ENCODE data around the gene AHCYL1. TPM values are rescaled to one million over a fixed set of nuclear protein-coding genes. Genes with fewer than 3 reads are reported as not detected.

Gene AHCYL1
- total RNA-seq (2014; rRNA removed; shearing (Covaris generic); ENCODE audit: low replicate concordance) = 29.5 and 34.0 TPM in 2 replicates

GRCh38 chr1:109984456-109985246 lies at the start of gene AHCYL1:
Gene AHCYL1, plus strand, starts transcription at chr1:109984765. Its CDS starts 288 bp downstream, at chr1:109985053.
- Histone ChIP-seq H3K4me2 (ENCODE audit: low read depth, low read length, poor library complexity, severe bottlenecking) (peak within 1 kb of the TSS; percentile 100), H3K27me3 (ENCODE audit: low read length) (no peaks in the 10 kb centered on the region), H3K9ac (ENCODE audit: low read length) (peak within 1 kb of the TSS; percentile 95), H3K36me3 (ENCODE audit: insufficient read depth, low read length) (peaks cover 3% of the 10 kb centered on the region; the same call in 1 of the 2 replicates), H3K4me3 (ENCODE audit: low read length) (peak within 1 kb of the TSS; percentile 99), H3K27ac (ENCODE audit: low read length) (no peak within 1 kb of the TSS; the same call in 1 of the 2 replicates), H3K9me3 (ENCODE audit: low read length) (no peaks in the 10 kb centered on the region), H3K4me1 (ENCODE audit: low read length) (peaks cover 39% of the 10 kb centered on the region), H3K79me2 (ENCODE audit: low read length) (peaks cover 47% of the 10 kb centered on the region), H3K9me2 (replicated peaks; ENCODE audit: insufficient read depth, low read length) (no peaks in the 10 kb centered on the region), H4K20me1 (ENCODE audit: insufficient read depth, low read depth, low read length) (peaks cover 21% of the 10 kb centered on the region), H2AFZ (ENCODE audit: low read length) (peak within 1 kb of the TSS; percentile 69)
- DNase-seq = peak; percentile 100

- Histone ChIP-seq H4K20me1 (ENCODE audit: insufficient read depth, low read depth, low read length) (no peaks in the 10 kb centered on the region), H3K79me2 (ENCODE audit: low read length) (no peaks in the 10 kb centered on the region), H3K4me1 (ENCODE audit: low read length) (no peaks in the 10 kb centered on the region)
Measured at GRCh38 chr1:109935451-109935900, 49.1 kb upstream of the AHCYL1 start.

GRCh38 chr1:109937738-109938137 lies 46.8 kb upstream of the AHCYL1 start:
- no peak for DNase-seq
- Histone ChIP-seq H3K9ac (ENCODE audit: low read length) (no peak overlapping the region), H3K27ac (ENCODE audit: low read length) (no peak overlapping the region), H3K9me3 (ENCODE audit: low read length) (peaks cover 3% of the 10 kb centered on the region; the same call in 1 of the 2 replicates), H3K9me2 (replicated peaks; ENCODE audit: insufficient read depth, low read length) (no peaks in the 10 kb centered on the region), H3K79me2 (ENCODE audit: low read length) (no peaks in the 10 kb centered on the region), H3K27me3 (ENCODE audit: low read length) (no peaks in the 10 kb centered on the region), H3K4me1 (ENCODE audit: low read length) (no peaks in the 10 kb centered on the region), H2AFZ (ENCODE audit: low read length) (no peak overlapping the region), H3K36me3 (ENCODE audit: insufficient read depth, low read length) (no peaks in the 10 kb centered on the region), H3K4me3 (ENCODE audit: low read length) (no peak overlapping the region), H4K20me1 (ENCODE audit: insufficient read depth, low read depth, low read length) (no peaks in the 10 kb centered on the region), H3K4me2 (ENCODE audit: low read depth, low read length, poor library complexity, severe bottlenecking) (no peak overlapping the region)

More at GRCh38 chr1:109935451-109935900, 49.1 kb upstream of the AHCYL1 start:
- Histone ChIP-seq H3K4me2 (ENCODE audit: low read depth, low read length, poor library complexity, severe bottlenecking) (no peak overlapping the region), H2AFZ (ENCODE audit: low read length) (no peak overlapping the region), H3K36me3 (ENCODE audit: insufficient read depth, low read length) (no peaks in the 10 kb centered on the region), H3K9me2 (replicated peaks; ENCODE audit: insufficient read depth, low read length) (no peaks in the 10 kb centered on the region), H3K4me3 (ENCODE audit: low read length) (no peak overlapping the region), H3K27ac (ENCODE audit: low read length) (no peak overlapping the region), H3K9me3 (ENCODE audit: low read length) (peaks cover 3% of the 10 kb centered on the region; the same call in 1 of the 2 replicates), H3K9ac (ENCODE audit: low read length) (no peak overlapping the region), H3K27me3 (ENCODE audit: low read length) (no peaks in the 10 kb centered on the region)
- no peak for DNase-seq

- H3K27ac ChIP-seq (ENCODE audit: low read length) = no peak overlapping the region
- H3K9me3 ChIP-seq (ENCODE audit: low read length) = peaks cover 3% of the 10 kb centered on the region; the same call in 1 of the 2 replicates
- H3K79me2 ChIP-seq (ENCODE audit: low read length) = no peaks in the 10 kb centered on the region
- H3K9ac ChIP-seq (ENCODE audit: low read length) = no peak overlapping the region
- H3K27me3 ChIP-seq (ENCODE audit: low read length) = no peaks in the 10 kb centered on the region
- no peak overlapping the region for H3K4me3 ChIP-seq (ENCODE audit: low read length)
- H3K4me1 ChIP-seq (ENCODE audit: low read length) = no peaks in the 10 kb centered on the region
- H4K20me1 ChIP-seq (ENCODE audit: insufficient read depth, low read depth, low read length) = no peaks in the 10 kb centered on the region
- DNase-seq = no peak
- H3K4me2 ChIP-seq (ENCODE audit: low read depth, low read length, poor library complexity, severe bottlenecking) = no peak overlapping the region
- H2AFZ ChIP-seq (ENCODE audit: low read length) = no peak overlapping the region
- H3K9me2 ChIP-seq (replicated peaks; ENCODE audit: insufficient read depth, low read length) = no peaks in the 10 kb centered on the region
- H3K36me3 ChIP-seq (ENCODE audit: insufficient read depth, low read length) = no peaks in the 10 kb centered on the region
Measured at GRCh38 chr1:109938556-109938955, 46.0 kb upstream of the AHCYL1 start.

- H4K20me1 ChIP-seq (ENCODE audit: insufficient read depth, low read depth, low read length) = no peaks in the 10 kb centered on the region
- no peaks in the 10 kb centered on the region for H3K9me2 ChIP-seq (replicated peaks; ENCODE audit: insufficient read depth, low read length)
- H3K4me1 ChIP-seq (ENCODE audit: low read length) = no peaks in the 10 kb centered on the region
- no peak overlapping the region for H2AFZ ChIP-seq (ENCODE audit: low read length)
- H3K4me3 ChIP-seq (ENCODE audit: low read length) = no peak overlapping the region
- no peak overlapping the region for H3K4me2 ChIP-seq (ENCODE audit: low read depth, low read length, poor library complexity, severe bottlenecking)
- H3K9ac ChIP-seq (ENCODE audit: low read length) = no peak overlapping the region
- H3K27ac ChIP-seq (ENCODE audit: low read length) = no peak overlapping the region
- H3K36me3 ChIP-seq (ENCODE audit: insufficient read depth, low read length) = no peaks in the 10 kb centered on the region
- no peak for DNase-seq
- H3K79me2 ChIP-seq (ENCODE audit: low read length) = no peaks in the 10 kb centered on the region
- peaks cover 3% of the 10 kb centered on the region; the same call in 1 of the 2 replicates for H3K9me3 ChIP-seq (ENCODE audit: low read length)
- no peaks in the 10 kb centered on the region for H3K27me3 ChIP-seq (ENCODE audit: low read length)
Measured at GRCh38 chr1:109942434-109942833, 42.1 kb upstream of the AHCYL1 start.

- H3K27ac ChIP-seq (ENCODE audit: low read length) = no peak overlapping the region
- no peaks in the 10 kb centered on the region for H3K36me3 ChIP-seq (ENCODE audit: insufficient read depth, low read length)
- H3K9me3 ChIP-seq (ENCODE audit: low read length) = no peaks in the 10 kb centered on the region
- H3K4me3 ChIP-seq (ENCODE audit: low read length) = no peak overlapping the region
- no peak overlapping the region for H3K4me2 ChIP-seq (ENCODE audit: low read depth, low read length, poor library complexity, severe bottlenecking)
- no peaks in the 10 kb centered on the region for H3K79me2 ChIP-seq (ENCODE audit: low read length)
- no peaks in the 10 kb centered on the region for H3K27me3 ChIP-seq (ENCODE audit: low read length)
- DNase-seq = no peak
- H4K20me1 ChIP-seq (ENCODE audit: insufficient read depth, low read depth, low read length) = no peaks in the 10 kb centered on the region
- H3K4me1 ChIP-seq (ENCODE audit: low read length) = no peaks in the 10 kb centered on the region
- H3K9ac ChIP-seq (ENCODE audit: low read length) = no peak overlapping the region
- no peak overlapping the region for H2AFZ ChIP-seq (ENCODE audit: low read length)
- no peaks in the 10 kb centered on the region for H3K9me2 ChIP-seq (replicated peaks; ENCODE audit: insufficient read depth, low read length)
Measured at GRCh38 chr1:109944541-109944940, 40.0 kb upstream of the AHCYL1 start.

- Histone ChIP-seq H3K4me2 (ENCODE audit: low read depth, low read length, poor library complexity, severe bottlenecking) (no peak overlapping the region), H2AFZ (ENCODE audit: low read length) (no peak overlapping the region), H3K4me1 (ENCODE audit: low read length) (no peaks in the 10 kb centered on the region), H3K36me3 (ENCODE audit: insufficient read depth, low read length) (no peaks in the 10 kb centered on the region), H3K27me3 (ENCODE audit: low read length) (no peaks in the 10 kb centered on the region), H3K9me2 (replicated peaks; ENCODE audit: insufficient read depth, low read length) (no peaks in the 10 kb centered on the region), H3K27ac (ENCODE audit: low read length) (no peak overlapping the region), H4K20me1 (ENCODE audit: insufficient read depth, low read depth, low read length) (no peaks in the 10 kb centered on the region), H3K4me3 (ENCODE audit: low read length) (no peak overlapping the region), H3K9ac (ENCODE audit: low read length) (no peak overlapping the region), H3K9me3 (ENCODE audit: low read length) (no peaks in the 10 kb centered on the region), H3K79me2 (ENCODE audit: low read length) (no peaks in the 10 kb centered on the region)
- DNase-seq = no peak
Measured at GRCh38 chr1:109946511-109946910, 38.1 kb upstream of the AHCYL1 start.

- Histone ChIP-seq H2AFZ (ENCODE audit: low read length) (no peak overlapping the region), H4K20me1 (ENCODE audit: insufficient read depth, low read depth, low read length) (no peaks in the 10 kb centered on the region), H3K27me3 (ENCODE audit: low read length) (no peaks in the 10 kb centered on the region), H3K4me1 (ENCODE audit: low read length) (no peaks in the 10 kb centered on the region), H3K9ac (ENCODE audit: low read length) (no peak overlapping the region), H3K79me2 (ENCODE audit: low read length) (no peaks in the 10 kb centered on the region), H3K9me3 (ENCODE audit: low read length) (no peaks in the 10 kb centered on the region), H3K4me2 (ENCODE audit: low read depth, low read length, poor library complexity, severe bottlenecking) (no peak overlapping the region), H3K4me3 (ENCODE audit: low read length) (no peak overlapping the region), H3K9me2 (replicated peaks; ENCODE audit: insufficient read depth, low read length) (no peaks in the 10 kb centered on the region), H3K36me3 (ENCODE audit: insufficient read depth, low read length) (no peaks in the 10 kb centered on the region), H3K27ac (ENCODE audit: low read length) (no peak overlapping the region)
- DNase-seq = no peak
Measured at GRCh38 chr1:109947582-109948284, 36.8 kb upstream of the AHCYL1 start.

Measured in Karpas-422 (cell line).